GM13976 (cell line): ENCODE results near the gene PCSK2.

Experiments used
- DNase-seq: peaks from one replicate; pipeline ENCODE4 v3.0.0; 2012; ENCODE audit warnings: low spot score
- CTCF ChIP-seq: IDR thresholded peaks from 2 replicates; pipeline ENCODE4 v1.5.1; 2012; ENCODE audit warnings: borderline replicate concordance, mild to moderate bottlenecking; ENCODE audit not compliant: insufficient read depth; ENCODE audit errors: extremely low read depth, missing control alignments, control extremely low read depth
- in situ Hi-C: fragments of 300-500 bp; cut with MboI; formaldehyde crosslinking; loops from one replicate; pipeline ENCODE4 v1.12.0; 2022; ENCODE audit warnings: low sequenced_read_pairs, mixed read lengths, inconsistent platforms; ENCODE audit not compliant: unreplicated experiment

The PCSK2 gene

GRCh38 chr20:17452441-17452840, 225.6 kb downstream of the PCSK2 start:
- in situ Hi-C loops, result no loop called here
- no peak for TF ChIP-seq CTCF
- no peak for DNase-seq

DNA sequence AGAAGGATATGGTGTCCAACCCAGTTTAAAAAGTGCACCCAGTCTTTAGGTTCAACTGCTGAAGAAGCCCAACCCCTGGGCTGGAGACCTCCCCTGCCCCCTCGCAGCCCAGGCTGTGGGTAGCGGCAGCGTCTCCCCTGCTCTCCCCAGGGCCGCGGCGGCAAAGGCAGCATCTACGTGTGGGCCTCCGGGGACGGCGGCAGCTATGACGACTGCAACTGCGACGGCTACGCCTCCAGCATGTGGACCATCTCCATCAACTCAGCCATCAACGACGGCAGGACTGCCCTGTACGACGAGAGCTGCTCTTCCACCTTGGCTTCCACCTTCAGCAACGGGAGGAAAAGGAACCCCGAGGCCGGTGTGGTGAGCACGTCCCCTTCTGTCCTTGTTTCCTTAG, 226.8 kb downstream of the PCSK2 start:
- TF ChIP-seq CTCF, result no peak
- in situ Hi-C loops, result no loop called here
- no peak for DNase-seq

DNA sequence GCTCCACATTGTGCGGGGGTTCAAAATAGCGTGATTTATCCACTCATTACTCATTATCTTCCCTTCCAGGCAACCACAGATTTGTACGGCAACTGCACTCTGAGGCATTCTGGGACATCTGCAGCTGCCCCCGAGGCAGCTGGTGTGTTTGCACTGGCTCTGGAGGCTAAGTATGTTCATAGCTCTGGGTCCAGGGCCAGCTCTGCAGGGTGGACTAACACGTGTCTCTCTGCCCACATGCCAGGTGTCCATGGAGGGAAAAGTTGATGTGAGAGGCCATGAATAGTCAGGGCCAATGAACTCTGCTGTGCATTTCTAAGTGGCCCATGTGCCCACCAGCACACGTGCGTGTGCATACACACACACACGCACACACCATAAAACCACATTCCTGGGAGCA, 229.4 kb downstream of the PCSK2 start:
- in situ Hi-C loops, result no loop called here
- no peak for DNase-seq
- TF ChIP-seq CTCF, result no peak

DNA sequence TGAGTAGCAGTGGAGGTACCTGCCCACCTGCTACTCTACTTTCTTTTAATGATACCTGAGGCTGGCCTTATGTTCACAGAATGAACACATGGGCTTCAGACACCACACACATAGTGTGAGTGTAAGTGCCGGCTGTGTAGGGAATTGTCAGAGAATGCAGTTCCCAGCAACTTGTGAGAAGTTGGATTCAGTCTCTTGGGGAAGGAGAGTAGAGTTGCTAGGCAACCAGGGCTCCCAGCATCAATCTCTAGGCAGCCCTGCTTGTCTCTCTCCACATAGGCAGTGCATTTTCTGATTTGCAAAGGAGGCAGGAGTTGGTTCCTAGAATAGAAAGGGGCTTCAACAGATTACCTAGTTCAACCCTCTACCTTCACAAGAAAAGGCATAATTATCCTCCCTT, 230.2 kb downstream of the PCSK2 start:
- TF ChIP-seq CTCF, result no peak
- in situ Hi-C loops, result no loop called here

DNA sequence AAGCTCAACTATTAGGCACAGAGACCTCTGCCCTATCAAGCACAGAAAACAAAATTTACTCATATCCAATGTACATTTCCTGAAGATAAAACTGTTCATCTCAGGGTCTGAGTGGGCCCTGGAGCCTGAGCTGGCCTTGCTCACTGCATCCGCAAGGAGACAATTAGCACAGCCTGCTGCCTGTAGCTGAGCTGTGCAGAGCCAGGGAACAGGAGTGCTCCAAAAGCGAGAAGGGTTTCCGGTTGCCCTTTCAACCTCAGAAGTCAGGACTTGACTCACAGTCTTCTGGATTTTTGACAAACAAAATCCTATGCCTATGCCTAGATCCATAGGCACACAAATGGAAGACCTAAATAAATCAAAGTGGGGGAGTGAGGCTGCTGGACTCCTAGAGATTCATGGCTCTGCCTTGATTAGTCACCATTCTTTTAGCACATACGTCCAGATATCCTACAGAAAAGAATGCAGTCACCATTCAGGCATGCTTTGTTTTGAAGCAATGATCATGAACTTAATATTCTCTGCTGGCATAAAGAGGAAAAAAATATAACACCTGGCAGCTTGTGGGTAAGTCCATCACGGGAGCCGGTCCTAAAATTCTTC, 230.8 kb downstream of the PCSK2 start:
- no peak for TF ChIP-seq CTCF
- in situ Hi-C loops, result no loop called here
- DNase-seq, result no peak

More for the DNA sequence above, 230.2 kb downstream of the PCSK2 start:
- DNase-seq, result no peak

DNA sequence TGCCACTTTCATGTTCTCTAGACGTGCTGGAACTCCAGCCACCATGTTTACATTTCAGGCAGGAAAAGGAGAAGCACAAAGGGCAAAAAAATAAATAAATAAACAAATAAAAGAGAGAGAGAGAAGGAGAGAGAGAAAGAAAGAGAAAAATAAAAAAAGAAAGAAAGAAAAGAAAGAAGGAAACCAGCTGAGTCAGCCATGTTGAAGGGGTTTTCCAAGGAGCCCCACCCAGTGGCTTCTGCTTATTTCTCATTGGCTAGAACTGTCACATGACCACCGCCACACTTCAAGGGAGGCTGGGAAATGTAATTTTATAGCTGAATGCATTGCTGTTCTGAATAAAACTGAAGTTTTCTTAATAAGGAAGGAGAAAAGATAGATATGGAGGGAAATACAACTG, 233.3 kb downstream of the PCSK2 start:
- no peak for TF ChIP-seq CTCF
- in situ Hi-C loops, result no loop called here
- no peak for DNase-seq
